B cell (primary cell): ENCODE measurements around the gene TSPAN31. TPM values are rescaled to one million over a fixed set of nuclear protein-coding genes. Genes with fewer than 3 reads are reported as not detected.

Source experiments
- ATAC-seq: fragments of 200-7000 bp; cut with Tn5 transposase; one replicate; pipeline ENCODE4 v1.10.0; 2021; ENCODE audit warnings: low read depth, mild to moderate bottlenecking, moderate number of reproducible peaks, moderate library complexity
- CTCF ChIA-PET: fragments of 350-600 bp; sonication (Branson Sonifier 250); formaldehyde crosslinking; loops from one replicate; lab custom pipeline; 2021; ENCODE audit warnings: antibody characterized with exemption, inconsistent platforms; lab: Charles Lee
- POLR2A ChIA-PET: fragments of 350-600 bp; sonication (Branson Sonifier 250); formaldehyde crosslinking; loops from one replicate; lab custom pipeline; 2021; ENCODE audit warnings: antibody characterized with exemption; lab: Charles Lee
- DNase-seq: peaks from one replicate; pipeline ENCODE4 v3.0.0; 2013
- H2AFZ ChIP-seq: 2 replicates; pipeline ENCODE4 v1.6.1; 2012; ENCODE audit warnings: mild to moderate bottlenecking, low read depth, low read length; ENCODE audit not compliant: insufficient read depth, poor library complexity, severe bottlenecking
- H3K27ac ChIP-seq, 2 donors: 1 replicate in 1 of 2; 2 replicates in 1 of 2; pipeline ENCODE4 v1.5.1; 2012 to 2013; ENCODE audit warnings: low read length in 2 of 2, mild to moderate bottlenecking in 2 of 2, moderate library complexity in 1 of 2
- H3K27me3 ChIP-seq, 4 experiments: fragments of 200-600 bp in 1 of 4; sonication (generic) in 1 of 4; replicated peaks in 1 of 4; 1 replicate in 2 of 4; 2 replicates in 2 of 4; pipeline versions ENCODE4 v1.6.1 to v1.7.0; 2013 to 2016; ENCODE audit warnings: low read length in 3 of 4, mild to moderate bottlenecking in 2 of 4, mixed read lengths in 1 of 4, moderate library complexity in 1 of 4; ENCODE audit not compliant: insufficient read depth in 4 of 4, control insufficient read depth in 3 of 4; ENCODE audit errors: control extremely low read depth in 1 of 4
- H3K36me3 ChIP-seq, 2 experiments: replicated peaks in 1 of 2; 1 replicate in 1 of 2; 2 replicates in 1 of 2; pipeline versions ENCODE4 v1.6.1 to v1.7.1; 2013; ENCODE audit warnings: low read length in 1 of 2; ENCODE audit not compliant: insufficient read depth in 2 of 2, control insufficient read depth in 1 of 2; ENCODE audit errors: control extremely low read depth in 1 of 2, extremely low read depth in 1 of 2
- H3K4me1 ChIP-seq, 2 donors: fragments of 200-600 bp in 1 of 2; sonication (generic) in 1 of 2; 1 replicate in 1 of 2; 2 replicates in 1 of 2; pipeline versions ENCODE4 v1.5.1 to v1.6.1; 2013 to 2017; ENCODE audit warnings: low read length in 2 of 2; ENCODE audit not compliant: control insufficient read depth in 2 of 2, insufficient read depth in 2 of 2
- H3K4me2 ChIP-seq: replicated peaks from 2 replicates; pipeline ENCODE3; 2012; ENCODE audit warnings: mild to moderate bottlenecking, low read depth, low read length; ENCODE audit not compliant: poor library complexity, severe bottlenecking
- H3K4me3 ChIP-seq, 5 experiments: fragments of 200-600 bp in 1 of 5; sonication (generic) in 1 of 5; 1 replicate in 3 of 5; 2 replicates in 2 of 5; pipeline versions ENCODE4 v1.5.1 to v1.7.0; 2011 to 2016; ENCODE audit warnings: low read length in 4 of 5, mild to moderate bottlenecking in 4 of 5, low read depth in 2 of 5, control low read depth in 1 of 5, moderate library complexity in 1 of 5; ENCODE audit not compliant: insufficient read depth in 1 of 5; ENCODE audit errors: control extremely low read depth in 1 of 5, extremely low read depth in 1 of 5
- H3K79me2 ChIP-seq: fragments of 200-600 bp; sonication (generic); one replicate; pipeline ENCODE4 v1.6.0; 2016; ENCODE audit warnings: low read length; ENCODE audit not compliant: control insufficient read depth, insufficient read depth
- H3K9ac ChIP-seq: fragments of 200-600 bp; sonication (generic); 2 replicates; pipeline ENCODE4 v1.6.1; 2017; ENCODE audit warnings: mild to moderate bottlenecking, low read length, moderate library complexity
- H3K9me3 ChIP-seq, 3 donors: one replicate each; pipeline versions ENCODE4 v1.6.1 to v1.7.1; 2013; ENCODE audit warnings: low read length in 2 of 3; ENCODE audit not compliant: control insufficient read depth in 2 of 3, insufficient read depth in 1 of 3; ENCODE audit errors: control extremely low read depth in 1 of 3
- H4K20me1 ChIP-seq: 2 replicates; pipeline ENCODE4 v1.6.0; 2012; ENCODE audit warnings: mild to moderate bottlenecking, low read length; ENCODE audit not compliant: insufficient read depth, control insufficient read depth, poor library complexity, severe bottlenecking
- H3K27ac Mint-ChIP-seq: one replicate; pipeline ENCODE4 v1.8.0; 2021; ENCODE audit warnings: mixed read lengths
- H3K27me3 Mint-ChIP-seq: one replicate; pipeline ENCODE4 v1.8.0; 2021; ENCODE audit warnings: mixed read lengths
- H3K4me1 Mint-ChIP-seq: one replicate; pipeline ENCODE4 v1.8.0; 2021; ENCODE audit warnings: mixed read lengths
- H3K4me3 Mint-ChIP-seq: one replicate; pipeline ENCODE4 v1.8.0; 2021; ENCODE audit warnings: mixed read lengths
- H3K9me3 Mint-ChIP-seq: one replicate; pipeline ENCODE4 v1.8.0; 2022; ENCODE audit warnings: mixed read lengths; ENCODE audit not compliant: insufficient read depth
- CTCF ChIP-seq: fragments of 200-600 bp; IDR thresholded peaks from one replicate; pipeline ENCODE4 v1.8.0; 2022; ENCODE audit warnings: antibody characterized with exemption, mild to moderate bottlenecking
- EZH2 ChIP-seq: IDR thresholded peaks from 2 replicates; pipeline ENCODE4 v1.6.1; 2012; ENCODE audit warnings: borderline replicate concordance, low read depth, mild to moderate bottlenecking, moderate library complexity, low read length; ENCODE audit not compliant: insufficient read depth, poor library complexity, severe bottlenecking
- WGBS: methylation state at CpG from one replicate; pipeline ENCODE4 v1.1.5; 2013; ENCODE audit warnings: missing lambda C conversion rate; ENCODE audit not compliant: insufficient coverage; 5-methylcytosine and 5-hydroxymethylcytosine counted together
- intact Hi-C: fragments of 100-400 bp; cut with micrococcal nuclease; formaldehyde crosslinking; loops from one replicate; pipeline ENCODE4 v1.10.0; 2022
- polyA plus RNA-seq: library from polyadenylated mRNA; depleted of rRNA; stranded (reverse); fragments of >200 nt; gene quantifications from 2 replicates; pipeline ENCODE4 v1.2.3, GENCODE V29; 2012
- total RNA-seq, 2 donors: library from RNA; stranded (reverse); fragments of 120-200 nt in 1 of 2; gene quantifications; 1 replicate in 1 of 2; 2 replicates in 1 of 2; pipeline versions ENCODE4 v1.2.3 to v1.2.4, GENCODE V29; 2013 to 2022

TSPAN31 gene
- total and polyA plus RNA-seq, 2 donors (not counting 1 experiment from before 2014, with no cell fraction given) = 24.0 to 29.6 TPM

GRCh38 chr12:57796996-57797395, 52.2 kb downstream of the TSPAN31 start:
- CTCF ChIA-PET = interaction anchor here (0.8 kb wide), 1 partner anchor 109 kb away, joined by 3 read pairs; no protein-coding TSS in a partner anchor
- H3K9ac ChIP-seq = no peak overlapping the region
- peaks cover 0 to 53% of the 10 kb centered on the region in 2 experiments for H3K36me3 ChIP-seq
- TF ChIP-seq EZH2 = no peak
- no peak for TF ChIP-seq CTCF
- POLR2A ChIA-PET = interaction anchor here (0.6 kb wide), 1 partner anchor 224 kb away, joined by 3 read pairs; no protein-coding TSS in a partner anchor
- intact Hi-C loops = no loop called here
- Mint-ChIP-seq H3K4me3 (no peak overlapping the region), H3K9me3 (no peaks in the 10 kb centered on the region), H3K4me1 (no peaks in the 10 kb centered on the region), H3K27ac (no peak overlapping the region), H3K27me3 (no peaks in the 10 kb centered on the region)
- H2AFZ ChIP-seq = no peak overlapping the region
- no peak overlapping the region for H3K27ac ChIP-seq
- no peak for ATAC-seq
- peaks cover 7% of the 10 kb centered on the region for H3K79me2 ChIP-seq
- no peaks in the 10 kb centered on the region for H3K4me1 ChIP-seq
- no peak overlapping the region for H3K4me3 ChIP-seq
- no peak for DNase-seq
- no peaks in the 10 kb centered on the region for H3K27me3 ChIP-seq
- no peaks in the 10 kb centered on the region for H3K9me3 ChIP-seq
- no peak overlapping the region for H3K4me2 ChIP-seq
- WGBS = no CpG with 5 or more reads among the region's 1 CpG
- no peaks in the 10 kb centered on the region for H4K20me1 ChIP-seq

- intact Hi-C loops = no loop called here
- CTCF ChIA-PET = no interaction called here
- H3K4me1 ChIP-seq = no peaks in the 10 kb centered on the region
- DNase-seq (no peak), ATAC-seq (no peak)
- no peak overlapping the region for H2AFZ ChIP-seq
- H3K27me3 ChIP-seq = no peaks in the 10 kb centered on the region
- H3K4me3 Mint-ChIP-seq = no peak overlapping the region
- H3K79me2 ChIP-seq = peaks cover 4% of the 10 kb centered on the region
- no peak overlapping the region for H3K27ac Mint-ChIP-seq
- POLR2A ChIA-PET = no interaction called here
- no peak overlapping the region for H3K4me2 ChIP-seq
- no peak overlapping the region for H3K4me3 ChIP-seq
- no CpG with 5 or more reads among the region's 1 CpG for WGBS
- H3K27ac ChIP-seq = no peak overlapping the region
- H3K27me3 Mint-ChIP-seq = no peaks in the 10 kb centered on the region
- peaks cover 0 to 51% of the 10 kb centered on the region in 2 experiments for H3K36me3 ChIP-seq
- no peak overlapping the region for H3K9ac ChIP-seq
- no peaks in the 10 kb centered on the region for H4K20me1 ChIP-seq
- TF ChIP-seq CTCF (no peak), EZH2 (no peak)
- no peaks in the 10 kb centered on the region for H3K4me1 Mint-ChIP-seq
- H3K9me3 Mint-ChIP-seq = no peaks in the 10 kb centered on the region
- H3K9me3 ChIP-seq = no peaks in the 10 kb centered on the region
These were observed 53.1 kb downstream of the TSPAN31 start for GRCh38 chr12:57797933-57798332.

Other genes with a start within 250 kb of the TSPAN31 start
- gene DDIT3, start 224.5 kb upstream of the TSPAN31 start, total RNA-seq = 35.6 and 39.5 TPM in 2 replicates
- 159 and 306 TPM in 2 replicates for gene DDIT3, start 224.5 kb upstream of the TSPAN31 start, polyA plus RNA-seq
- 121 TPM in 2 replicates for gene MBD6, start 222.2 kb upstream of the TSPAN31 start, total RNA-seq
- 22.8 and 39.4 TPM in 2 replicates for gene MBD6, start 222.2 kb upstream of the TSPAN31 start, polyA plus RNA-seq
- gene DCTN2, start 197.8 kb upstream of the TSPAN31 start, total RNA-seq = 94.3 and 97.6 TPM in 2 replicates
- gene DCTN2, start 197.8 kb upstream of the TSPAN31 start, polyA plus RNA-seq = 59.4 and 74.4 TPM in 2 replicates
- gene KIF5A, start 195.0 kb upstream of the TSPAN31 start, total RNA-seq = 0.56 and 0.67 TPM in 2 replicates
- 0.09 and 0.14 TPM in 2 replicates for gene KIF5A, start 195.0 kb upstream of the TSPAN31 start, polyA plus RNA-seq
- 20.1 and 24.7 TPM in 2 replicates for gene PIP4K2C, start 153.8 kb upstream of the TSPAN31 start, total RNA-seq
- gene PIP4K2C, start 153.8 kb upstream of the TSPAN31 start, polyA plus RNA-seq = 21.3 and 21.7 TPM in 2 replicates
- 3.5 and 4.0 TPM in 2 replicates for gene DTX3, start 140.2 kb upstream of the TSPAN31 start, total RNA-seq
- 7.3 and 9.0 TPM in 2 replicates for gene DTX3, start 140.2 kb upstream of the TSPAN31 start, polyA plus RNA-seq
- 0.15 TPM in 1 of 2 replicates, not detected in the other for gene ARHGEF25, start 133.6 kb upstream of the TSPAN31 start, total RNA-seq
- 0.12 TPM in 2 replicates for gene ARHGEF25, start 133.6 kb upstream of the TSPAN31 start, polyA plus RNA-seq
- 0.22 TPM in 1 of 2 replicates, not detected in the other for gene B4GALNT1, start 111.8 kb upstream of the TSPAN31 start, total RNA-seq
- gene B4GALNT1, start 111.8 kb upstream of the TSPAN31 start, polyA plus RNA-seq = 0.04 and 0.12 TPM in 2 replicates
- gene OS9, start 50.9 kb upstream of the TSPAN31 start, total RNA-seq = 182 and 200 TPM in 2 replicates
- gene OS9, start 50.9 kb upstream of the TSPAN31 start, polyA plus RNA-seq = 234 and 294 TPM in 2 replicates
- 27.0 and 27.6 TPM in 2 replicates for gene AGAP2, start 6.3 kb upstream of the TSPAN31 start, total RNA-seq
- gene AGAP2, start 6.3 kb upstream of the TSPAN31 start, polyA plus RNA-seq = 17.1 and 22.2 TPM in 2 replicates
- gene CDK4, start 7.3 kb downstream of the TSPAN31 start, total RNA-seq = 43.1 and 44.6 TPM in 2 replicates
- 21.5 and 34.8 TPM in 2 replicates for gene CDK4, start 7.3 kb downstream of the TSPAN31 start, polyA plus RNA-seq
- 81.4 and 83.1 TPM in 2 replicates for gene MARCHF9, start 10.1 kb downstream of the TSPAN31 start, total RNA-seq
- 120 and 128 TPM in 2 replicates for gene MARCHF9, start 10.1 kb downstream of the TSPAN31 start, polyA plus RNA-seq
- 0.79 and 1.1 TPM in 2 replicates for gene CYP27B1, start 22.0 kb downstream of the TSPAN31 start, total RNA-seq
- 0.66 and 2.1 TPM in 2 replicates for gene CYP27B1, start 22.0 kb downstream of the TSPAN31 start, polyA plus RNA-seq
- 8.5 and 9.2 TPM in 2 replicates for gene METTL1, start 27.1 kb downstream of the TSPAN31 start, total RNA-seq
- 9.1 and 9.6 TPM in 2 replicates for gene METTL1, start 27.1 kb downstream of the TSPAN31 start, polyA plus RNA-seq
- 1.3 and 2.6 TPM in 2 replicates for gene EEF1AKMT3, start 27.6 kb downstream of the TSPAN31 start, total RNA-seq
- gene EEF1AKMT3, start 27.6 kb downstream of the TSPAN31 start, polyA plus RNA-seq = 0.89 and 1.0 TPM in 2 replicates
- 20.6 and 20.9 TPM in 2 replicates for gene TSFM, start 37.7 kb downstream of the TSPAN31 start, total RNA-seq
- gene TSFM, start 37.7 kb downstream of the TSPAN31 start, polyA plus RNA-seq = 3.9 and 5.6 TPM in 2 replicates
- gene AVIL, start 73.7 kb downstream of the TSPAN31 start, total RNA-seq = 5.3 and 6.9 TPM in 2 replicates
- gene AVIL, start 73.7 kb downstream of the TSPAN31 start, polyA plus RNA-seq = 3.4 and 3.5 TPM in 2 replicates
- gene CTDSP2, start 101.7 kb downstream of the TSPAN31 start, total RNA-seq = 203 and 209 TPM in 2 replicates
- gene CTDSP2, start 101.7 kb downstream of the TSPAN31 start, polyA plus RNA-seq = 77.1 and 99.1 TPM in 2 replicates
- 6.2 and 6.5 TPM in 2 replicates for gene ATP23, start 196.5 kb downstream of the TSPAN31 start, total RNA-seq
- 6.9 and 16.3 TPM in 2 replicates for gene ATP23, start 196.5 kb downstream of the TSPAN31 start, polyA plus RNA-seq